Stimulated activated CD4-positive, alpha-beta T cell treated with anti-CD3 and anti-CD28 coated beads, TNF-alpha, amount 100 ng/mL, for 1 hour (primary cell): ENCODE measurements around the gene EFNA5.
"Not testable (repeated sequence)": the region's sequence is repeated elsewhere in the genome, so short reads cannot be mapped to it uniquely, and the experiment has no call there.

Source experiments
- DNase-seq, 3 donors: peaks; one replicate each; pipeline ENCODE4 v3.0.0-alpha.2; 2020; ENCODE audit warnings: low read depth in 3 of 3, low spot score in 1 of 3

The EFNA5 gene

DNA sequence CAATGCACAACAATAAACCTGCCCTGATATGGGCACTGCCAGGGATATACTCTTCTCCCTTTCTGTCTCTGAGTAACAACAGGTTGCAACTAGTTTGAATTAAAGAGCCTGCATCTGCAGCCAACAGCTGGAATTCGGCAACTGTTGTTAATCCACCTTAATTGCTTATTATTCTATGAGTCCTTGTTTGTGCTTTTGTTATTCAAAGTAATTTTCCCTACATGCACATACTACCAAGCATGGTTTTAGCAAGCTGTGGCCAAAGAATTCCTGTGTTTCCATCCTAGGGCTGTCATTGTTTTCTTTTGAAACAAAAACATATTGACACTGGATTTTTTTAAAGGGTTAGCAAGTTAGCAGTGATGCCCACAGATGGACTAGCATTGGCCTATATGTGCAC lies 171.5 kb downstream of the EFNA5 start:
- DNase-seq: no peak

- DNase-seq: no peak
Measured at GRCh38 chr5:107496466-107496865, 174.3 kb downstream of the EFNA5 start.

- DNase-seq: not testable (repeated sequence)
Measured at GRCh38 chr5:107494129-107494528, 176.6 kb downstream of the EFNA5 start.

DNA sequence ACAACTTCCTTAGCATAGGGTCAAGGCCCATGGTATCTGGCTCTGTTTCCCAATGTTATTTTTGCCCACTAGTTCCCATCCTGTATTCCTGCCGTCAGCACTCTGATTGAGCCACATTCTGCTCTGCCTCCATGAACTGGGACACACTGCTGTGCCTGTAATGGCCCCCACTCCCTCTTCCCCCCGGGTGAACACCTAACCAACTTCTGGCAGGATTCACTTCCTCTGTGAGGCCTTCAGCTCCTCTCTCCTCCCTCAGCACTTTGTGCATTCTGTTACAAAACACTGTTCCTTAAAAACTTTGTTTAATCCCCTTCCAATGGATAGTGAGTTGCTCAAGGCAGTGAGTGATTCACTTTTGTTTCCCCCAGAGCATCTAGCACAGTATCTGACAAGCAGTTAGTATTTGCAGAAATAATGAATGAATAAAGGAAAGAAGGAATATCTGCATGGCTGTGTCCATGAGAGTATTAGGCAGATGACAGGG lies 183.6 kb downstream of the EFNA5 start:
- no peak for DNase-seq

GRCh38 chr5:107486489-107486888 lies 184.2 kb downstream of the EFNA5 start:
- no peak for DNase-seq

- DNase-seq: no peak
Measured at GRCh38 chr5:107485184-107485583, 185.6 kb downstream of the EFNA5 start.

- DNase-seq: no peak
Measured at GRCh38 chr5:107484281-107484680, 186.5 kb downstream of the EFNA5 start.

- no peak for DNase-seq
Measured at GRCh38 chr5:107483231-107484024, 187.3 kb downstream of the EFNA5 start.

GRCh38 chr5:107478068-107478641 lies 192.6 kb downstream of the EFNA5 start:
- no peak for DNase-seq

DNA sequence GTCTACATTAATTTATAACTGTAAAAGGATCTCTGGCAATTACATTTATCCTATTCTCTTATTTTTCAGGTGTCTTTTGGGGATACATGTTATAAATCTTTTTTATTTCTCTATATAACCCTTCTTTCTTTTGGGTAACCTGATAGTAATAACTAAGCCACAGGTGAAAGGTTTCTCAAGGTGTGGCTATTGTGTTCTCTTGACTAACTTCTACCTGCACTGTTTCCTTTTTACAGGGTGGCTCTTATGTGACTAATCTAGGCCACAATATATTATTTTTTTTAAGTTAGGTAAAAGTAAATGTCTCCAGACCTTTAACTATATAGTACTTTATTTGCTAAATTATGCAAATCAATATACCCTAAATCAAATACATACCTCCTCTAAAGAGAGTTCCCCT lies 193.2 kb downstream of the EFNA5 start:
- DNase-seq: no peak

GRCh38 chr5:107476783-107477182 lies 194.0 kb downstream of the EFNA5 start:
- no peak for DNase-seq

DNA sequence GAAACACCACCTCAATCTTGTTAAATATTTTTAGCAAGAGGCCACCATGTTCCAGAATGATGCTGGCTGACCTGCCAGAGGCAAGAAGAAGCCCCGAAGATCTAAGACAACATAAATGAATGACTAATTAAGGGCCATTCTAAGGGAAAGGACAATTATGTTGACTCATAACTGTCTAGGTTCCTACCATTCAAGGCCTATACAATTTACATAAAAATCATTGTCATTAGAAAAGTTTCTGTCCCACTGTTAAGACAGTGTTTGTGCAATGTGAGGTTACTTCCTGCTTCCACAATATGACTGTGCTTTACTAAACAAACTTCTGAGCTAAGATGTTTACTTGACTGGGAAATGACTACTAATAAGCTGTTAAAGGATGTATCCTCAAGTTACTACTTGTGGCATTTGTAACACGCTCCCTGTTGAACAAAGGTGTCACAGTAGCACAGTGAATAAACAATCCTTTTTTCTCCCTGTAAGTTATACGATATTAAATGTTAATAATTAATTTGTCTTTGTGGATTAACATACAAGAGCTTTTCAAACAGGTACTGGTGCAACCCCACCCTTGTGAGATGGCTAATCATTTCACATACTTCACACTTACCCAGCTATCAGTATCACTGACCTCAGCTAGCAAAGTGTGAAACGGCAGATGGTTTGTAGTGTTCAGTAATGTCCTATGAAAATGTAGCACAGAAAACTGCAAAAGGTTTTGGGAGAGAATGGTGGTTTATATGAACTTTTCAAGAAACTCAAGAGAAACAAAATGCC lies 195.8 kb downstream of the EFNA5 start:
- DNase-seq: no peak

DNA sequence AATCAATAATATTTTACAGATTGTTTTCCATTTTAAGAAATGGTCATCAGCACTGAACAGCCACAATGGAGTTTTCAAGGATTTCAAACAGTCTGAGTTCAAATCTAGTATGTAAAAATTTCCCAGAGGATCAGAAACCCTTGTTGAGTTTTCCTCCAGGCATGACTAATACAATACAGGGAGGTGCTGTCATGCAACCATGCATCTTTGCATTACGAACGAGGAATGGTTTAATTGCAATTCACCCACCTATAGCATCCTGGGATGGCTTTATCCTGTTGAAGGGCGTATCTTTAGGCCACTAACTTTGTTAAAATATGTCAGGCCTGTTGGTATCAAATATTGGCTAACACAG lies 196.4 kb downstream of the EFNA5 start:
- DNase-seq: no peak

DNA sequence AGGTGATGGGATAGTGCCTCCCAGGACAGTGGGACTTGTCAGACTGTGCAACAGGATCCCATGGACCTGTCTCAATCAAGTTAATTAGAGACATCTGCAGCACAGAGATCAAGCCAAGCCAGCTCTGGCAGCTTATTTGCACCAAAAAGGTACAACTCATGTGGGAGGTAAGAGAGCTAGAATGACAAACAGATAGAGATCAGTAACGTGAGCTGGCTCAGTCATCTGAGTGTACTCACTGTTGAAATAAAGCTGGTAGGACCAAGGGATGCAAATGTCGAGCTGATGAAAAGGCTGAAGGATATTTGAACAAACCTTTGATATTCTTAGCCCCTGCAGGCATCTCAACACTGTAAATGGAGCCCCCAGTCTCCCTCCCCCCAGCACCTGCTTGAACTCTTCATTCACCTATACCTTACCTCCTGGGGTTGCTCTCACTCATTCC lies 198.1 kb downstream of the EFNA5 start:
- DNase-seq: no peak

DNA sequence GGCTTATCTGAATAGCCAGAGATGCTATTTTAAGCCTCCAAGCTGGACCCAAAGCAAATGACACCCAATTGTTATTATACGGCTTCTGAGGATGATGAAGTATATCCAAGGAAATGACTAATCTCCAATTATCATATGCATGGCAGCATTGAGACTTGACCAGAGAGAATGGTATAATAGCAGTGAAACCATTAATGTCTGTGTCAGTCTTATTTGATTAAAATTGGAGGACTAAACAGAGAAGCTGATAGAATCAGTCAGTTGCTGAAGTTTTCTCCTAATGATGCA lies 200.5 kb downstream of the EFNA5 start:
- DNase-seq: no peak

DNA sequence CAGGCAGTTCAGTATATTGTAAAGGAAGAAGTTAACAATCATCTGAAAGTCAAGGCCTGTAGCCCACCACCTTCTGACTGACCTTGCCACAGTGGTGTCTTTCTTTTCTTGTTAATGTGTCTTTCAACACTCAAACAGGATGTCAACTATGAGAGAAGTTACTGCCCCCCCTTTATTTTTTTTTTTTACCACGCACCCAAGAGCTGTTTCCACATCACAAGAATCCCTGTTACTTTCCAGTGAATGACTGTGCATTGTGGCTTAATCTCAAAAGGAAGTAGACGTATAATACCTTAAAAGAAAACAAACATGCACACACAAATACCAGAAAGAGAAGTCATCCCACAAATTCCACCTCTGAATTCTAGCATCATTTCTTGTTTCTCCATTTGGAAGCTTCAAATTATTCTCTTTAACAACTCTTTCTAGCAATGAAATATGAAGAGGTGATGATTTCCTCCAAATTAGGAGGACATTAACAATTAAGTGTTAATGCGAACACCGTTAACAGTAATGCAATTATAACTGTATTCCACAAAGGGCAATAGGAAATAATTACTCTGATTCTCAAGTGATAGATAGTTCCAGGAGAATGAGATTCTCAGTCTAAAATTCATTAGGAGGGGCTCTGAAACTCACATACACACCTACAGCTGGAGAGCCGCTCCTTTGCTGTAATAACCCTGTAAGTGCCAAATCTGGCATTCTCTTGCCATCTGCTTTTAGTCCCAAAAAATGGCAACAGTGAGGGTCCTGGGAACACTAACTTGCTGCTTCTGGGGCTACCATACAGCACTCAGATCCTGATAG lies 201.0 kb downstream of the EFNA5 start:
- DNase-seq: no peak

DNA sequence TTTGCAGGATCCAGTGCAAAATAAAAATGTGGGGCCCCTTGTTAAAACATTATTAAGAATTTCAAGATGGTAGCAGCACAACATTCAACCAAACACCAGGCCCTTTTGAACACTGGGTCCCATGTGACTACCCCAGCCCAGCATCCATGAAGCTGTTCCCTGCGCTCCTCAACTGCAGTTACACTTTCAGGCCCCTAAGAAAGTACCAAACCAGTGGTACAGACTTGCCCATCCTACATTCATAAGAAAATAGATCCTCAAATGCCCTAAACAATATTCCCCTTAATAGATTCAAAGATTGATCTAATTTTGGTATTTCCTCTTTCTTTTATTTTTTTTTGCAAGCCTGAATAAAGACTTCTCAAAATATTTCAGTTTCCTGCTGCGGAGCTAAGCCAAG lies 201.7 kb downstream of the EFNA5 start:
- no peak for DNase-seq

DNA sequence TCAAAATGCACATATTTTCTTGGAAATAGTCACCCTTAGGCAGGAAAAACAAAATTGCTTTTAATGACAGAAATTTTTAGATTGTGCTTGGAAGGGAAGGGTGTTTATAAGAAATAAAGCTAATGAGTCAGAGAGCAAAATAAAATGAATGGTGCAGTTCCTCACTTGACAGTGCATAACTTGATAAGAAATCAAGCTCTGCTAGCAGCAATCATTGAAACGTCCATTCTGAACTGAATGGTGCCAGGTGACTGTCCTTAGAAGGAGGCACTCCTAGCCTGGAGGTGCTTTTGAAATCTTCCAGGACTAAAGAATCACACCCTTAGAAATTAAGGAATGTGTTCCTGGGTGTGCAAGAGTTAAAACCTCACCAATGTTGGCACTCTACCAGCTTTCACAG lies 202.5 kb downstream of the EFNA5 start:
- no peak for DNase-seq

- DNase-seq: no peak
Measured at GRCh38 chr5:107467137-107467932, 203.4 kb downstream of the EFNA5 start.

DNA sequence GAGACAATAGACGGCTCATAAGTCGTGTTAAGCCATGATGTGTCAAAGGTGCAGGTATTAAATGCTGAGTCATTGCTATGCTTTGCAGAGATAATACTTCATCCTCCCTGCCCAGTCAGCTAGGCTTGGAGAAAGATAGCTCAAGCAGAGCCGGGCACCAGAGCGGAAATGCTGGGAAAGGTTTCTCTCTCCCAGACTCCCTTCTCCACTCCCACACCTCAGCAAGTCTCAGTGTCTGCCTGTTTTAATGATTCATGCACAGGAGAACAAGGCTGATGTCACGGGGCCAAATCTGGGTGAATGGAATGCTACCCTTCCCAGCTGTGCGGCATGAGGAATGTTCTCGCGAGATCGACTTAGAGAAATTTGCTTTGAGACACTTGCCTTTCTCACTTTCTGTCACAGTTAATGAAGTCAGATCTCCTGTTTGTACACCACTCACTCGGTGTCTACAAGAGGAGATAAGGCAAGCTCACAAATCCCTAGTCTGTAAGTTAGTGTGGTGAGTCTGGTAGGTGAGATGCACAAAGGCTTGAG lies 204.4 kb downstream of the EFNA5 start:
- DNase-seq: no peak
